Measurements from ENCODE around the gene LY86.

LY86 gene

DNA sequence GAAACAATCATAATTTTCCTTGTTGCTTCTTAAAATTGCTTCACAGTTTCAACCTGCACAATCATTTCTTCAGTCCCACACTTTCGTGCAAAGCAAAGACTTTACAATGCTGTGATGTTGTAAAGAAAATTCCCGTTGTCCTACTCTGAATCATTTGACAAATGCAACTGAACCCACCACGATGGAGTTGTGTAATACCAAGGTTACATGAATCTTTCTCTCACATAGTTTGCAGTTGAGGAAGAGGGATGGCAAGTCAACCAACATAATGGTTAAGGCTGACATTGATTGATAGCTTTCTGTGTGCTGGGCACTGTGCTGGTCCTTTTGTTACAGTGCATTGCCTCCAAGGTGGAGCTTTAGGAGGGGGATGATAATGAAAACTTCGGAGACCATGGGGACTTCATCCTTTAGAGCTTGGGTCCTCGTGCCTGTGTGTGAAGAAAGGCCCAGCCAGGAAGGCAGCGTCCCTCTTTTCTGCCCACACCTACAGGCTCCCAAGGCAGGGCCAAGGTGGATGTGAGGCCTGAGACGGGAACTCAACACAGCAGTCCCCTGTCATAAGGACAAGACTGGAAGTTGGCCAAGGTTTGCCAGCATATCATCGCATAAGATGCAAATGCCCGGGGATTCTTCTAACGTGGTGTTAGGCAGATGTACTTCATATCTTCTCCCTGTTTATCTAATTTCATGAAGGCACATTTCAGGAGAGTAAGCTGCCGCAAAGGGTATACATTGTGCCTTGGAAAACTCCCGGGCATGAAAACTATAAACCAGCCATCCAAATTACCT is 96.9 kb downstream of the LY86 start:
- no peak for DNase-seq

DNA sequence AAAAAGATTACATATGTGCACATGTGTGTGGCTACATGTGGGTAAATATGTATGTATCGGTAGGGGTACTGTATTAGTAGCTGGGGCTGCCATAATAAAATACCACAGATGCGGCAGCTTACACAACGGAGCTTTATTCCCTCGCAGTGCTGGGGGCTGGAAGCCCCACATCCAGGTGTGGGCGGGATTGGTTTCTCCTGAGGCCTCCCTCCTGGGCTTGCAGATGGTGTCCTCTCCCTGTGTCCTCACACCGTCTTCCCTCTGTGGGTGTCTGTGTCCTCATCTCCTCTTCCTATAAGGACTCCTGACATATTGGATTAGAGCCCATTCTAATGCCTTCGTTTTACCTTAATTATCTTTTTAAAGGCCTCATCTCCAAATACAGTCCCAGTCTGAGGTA is 97.7 kb downstream of the LY86 start:
- DNase-seq, result no peak

DNA sequence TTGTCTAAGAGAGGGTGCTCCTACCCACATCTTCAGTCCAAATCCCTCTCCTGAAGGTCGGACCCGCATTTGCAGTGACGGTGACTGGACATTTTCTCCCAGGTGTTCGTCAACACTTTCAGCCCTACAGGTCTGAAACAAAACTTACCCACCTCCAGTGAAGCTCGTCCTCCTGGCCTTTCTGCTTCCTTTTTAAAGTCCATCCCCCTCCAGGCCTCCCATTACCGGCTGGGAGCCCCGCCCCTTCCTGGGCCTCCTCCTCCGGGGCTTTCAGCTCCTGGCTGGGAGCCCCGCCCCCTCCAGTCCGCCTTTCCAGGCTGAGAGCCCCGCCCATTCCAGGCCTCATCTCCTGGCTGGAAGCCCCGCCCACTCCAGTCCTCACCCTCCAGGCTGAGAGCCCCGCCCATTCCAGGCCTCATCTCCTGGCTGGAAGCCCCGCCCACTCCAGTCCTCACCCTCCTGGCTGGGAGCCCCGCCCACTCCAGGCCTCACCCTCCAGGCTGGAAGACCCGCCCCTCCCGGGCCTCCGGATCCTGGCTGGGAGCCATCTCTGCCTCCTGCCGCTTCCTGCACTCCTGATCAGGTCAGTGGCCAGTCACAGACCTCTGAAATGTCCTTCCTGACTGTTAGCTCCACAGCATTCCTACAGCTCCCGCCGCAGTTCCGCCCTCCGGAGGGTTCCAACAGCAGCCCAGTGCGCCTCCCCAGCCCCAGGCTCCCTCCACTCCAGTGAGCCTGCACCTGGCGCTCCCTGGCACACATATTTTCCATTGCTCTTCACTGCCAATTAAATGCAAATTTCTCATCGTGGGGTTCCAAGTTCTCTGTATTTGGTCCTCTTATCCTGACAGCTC is 98.5 kb downstream of the LY86 start:
- peak; percentile 81 for DNase-seq

DNA sequence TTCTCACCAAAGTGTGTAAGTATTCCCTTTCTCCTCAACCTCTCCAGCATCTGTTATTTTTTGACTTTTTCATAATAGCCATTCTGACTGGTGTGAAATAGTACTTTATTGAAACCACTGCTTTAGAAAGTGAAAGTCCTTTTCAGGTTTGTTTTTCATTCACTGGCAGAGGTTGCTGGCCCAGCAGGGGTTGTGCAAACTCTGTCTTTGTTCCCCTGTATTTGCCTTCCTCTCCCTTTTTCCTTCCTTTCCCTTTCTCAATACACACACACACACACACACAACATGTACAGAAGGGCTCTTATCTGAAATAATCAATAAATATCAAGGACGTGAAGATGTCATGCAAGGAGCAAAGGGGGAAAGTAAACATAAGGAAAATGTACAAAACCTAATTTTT is 99.8 kb downstream of the LY86 start:
- DNase-seq, result no peak

DNA sequence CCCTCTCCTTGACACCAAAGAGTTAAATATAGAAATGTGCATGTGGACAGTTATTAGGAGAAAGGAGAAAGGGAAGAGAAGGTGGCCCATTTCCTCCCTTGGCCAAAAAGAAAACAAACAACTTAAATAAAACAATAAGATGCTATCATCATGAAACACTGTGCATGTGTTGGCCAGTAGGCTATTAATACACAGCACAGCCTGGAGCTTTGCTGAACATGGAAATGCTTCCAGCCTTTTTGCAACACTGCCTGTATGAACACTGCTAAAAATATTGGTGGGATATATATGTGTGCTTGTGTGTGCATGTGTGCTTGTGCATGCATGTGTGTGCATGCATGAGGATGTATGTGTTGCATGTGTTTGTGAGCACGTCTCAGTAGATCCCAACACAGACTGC is 100.4 kb downstream of the LY86 start:
- DNase-seq, result no peak

DNA sequence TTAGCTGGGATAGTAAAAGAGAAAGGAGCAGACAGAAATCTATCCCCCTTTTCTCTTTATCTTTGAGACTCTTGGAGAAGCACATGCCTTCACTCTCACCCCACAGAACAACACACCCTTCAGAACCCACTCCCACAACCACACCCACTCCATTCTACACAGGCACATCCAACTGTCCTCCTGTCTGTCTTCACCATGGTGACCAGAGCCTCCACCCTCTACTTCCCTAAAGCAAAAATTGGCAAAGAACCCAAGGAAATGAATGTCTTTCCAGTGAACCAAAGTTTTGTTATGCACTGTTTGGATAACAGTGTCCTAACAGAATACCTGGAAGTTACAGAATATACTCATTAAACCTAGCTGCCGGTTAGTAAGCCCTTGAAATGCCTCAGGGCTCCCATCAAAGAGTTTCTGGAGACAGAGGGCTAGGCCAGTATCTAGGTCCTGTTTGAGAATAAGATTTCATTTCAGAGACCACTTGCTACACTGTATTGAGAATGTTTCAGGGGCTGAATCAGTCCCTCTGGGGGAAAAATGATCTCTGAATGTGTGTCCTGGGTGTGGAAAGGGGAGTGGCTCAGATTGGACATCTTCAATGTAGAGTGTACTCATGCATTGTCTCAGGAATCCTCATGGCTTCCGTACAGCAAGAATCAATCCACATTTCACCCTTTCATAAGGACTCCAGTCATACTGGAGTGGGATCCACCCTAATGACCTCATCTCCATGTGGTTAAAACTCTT is 101.1 kb downstream of the LY86 start:
- DNase-seq, result peak; percentile 18

DNA sequence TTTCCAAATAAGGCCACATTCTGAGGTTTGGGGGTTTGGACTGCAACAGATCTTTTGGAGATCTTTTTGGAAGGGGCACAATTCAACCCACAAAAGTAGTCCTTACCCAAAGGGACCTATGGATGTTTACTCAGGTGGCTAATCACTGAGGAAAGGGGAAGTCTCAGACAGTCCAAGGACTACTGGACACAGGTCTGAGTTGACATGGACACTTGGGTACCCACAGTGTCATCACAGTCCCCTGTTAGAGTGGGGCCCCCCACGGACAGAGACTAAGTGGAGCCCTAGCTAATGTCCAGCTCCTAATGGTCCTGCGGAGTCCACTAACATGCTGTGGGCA is 101.6 kb downstream of the LY86 start:
- DNase-seq, result no peak

DNA sequence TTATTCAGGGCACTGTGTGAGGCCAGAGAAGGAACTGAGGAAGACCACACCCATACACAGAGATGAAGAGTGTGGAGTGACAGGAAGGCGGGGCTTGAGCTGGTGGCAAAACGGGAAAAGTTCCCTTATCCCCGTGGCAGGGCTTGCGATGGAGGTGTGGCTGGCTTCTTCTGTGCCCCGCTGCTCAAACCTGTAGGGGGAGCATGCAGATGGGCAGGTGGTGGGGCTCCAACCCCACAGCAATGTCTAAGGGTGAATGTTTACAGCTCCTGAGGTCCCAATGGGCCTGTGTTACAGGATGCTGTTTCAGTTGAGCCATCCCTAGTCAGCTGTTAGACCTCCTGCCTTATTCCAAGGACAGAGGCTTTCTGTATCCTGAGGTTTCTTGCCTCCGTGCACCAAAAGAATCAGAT is 105.9 kb downstream of the LY86 start:
- peak; percentile 7 for DNase-seq

DNA sequence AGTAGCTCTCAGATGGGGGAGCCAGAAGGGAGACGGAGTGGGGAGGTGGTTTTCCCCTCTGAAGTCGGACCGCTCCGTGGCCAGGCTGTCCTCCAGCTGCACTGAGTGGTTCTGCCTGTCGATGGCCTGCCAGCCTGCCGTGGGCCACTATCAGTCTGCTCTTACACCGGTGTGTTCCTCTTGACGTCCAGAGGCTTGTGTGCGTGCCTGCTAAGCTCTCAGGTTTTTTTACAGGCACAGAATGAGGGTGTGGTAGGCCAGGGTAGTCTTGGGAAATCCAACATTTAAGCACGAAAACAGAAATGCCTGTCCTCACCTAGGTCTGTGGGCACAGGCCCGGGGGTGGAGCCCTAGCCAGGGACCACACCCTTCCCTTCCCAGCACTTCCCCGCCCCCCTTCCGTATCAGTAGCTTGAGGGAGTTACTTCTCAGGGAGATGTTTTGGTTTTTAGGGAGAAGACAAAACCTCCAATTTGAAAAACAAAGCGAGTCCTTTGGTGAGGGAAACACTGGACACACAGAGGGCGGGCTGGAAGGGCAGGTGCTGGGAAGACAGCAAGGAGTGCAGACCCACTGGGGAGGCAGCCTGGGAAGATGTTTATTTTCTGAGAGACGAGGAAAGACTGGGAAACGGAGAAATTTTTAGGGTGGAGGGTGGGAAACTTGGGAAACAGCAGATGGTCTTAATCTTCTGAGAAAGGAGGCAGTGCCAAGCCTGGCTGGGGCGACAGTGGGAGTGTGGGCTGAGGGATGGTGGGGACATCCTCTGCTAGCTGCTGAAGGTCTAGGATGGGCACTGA is 106.5 kb downstream of the LY86 start:
- peak; percentile 32 for DNase-seq

DNA sequence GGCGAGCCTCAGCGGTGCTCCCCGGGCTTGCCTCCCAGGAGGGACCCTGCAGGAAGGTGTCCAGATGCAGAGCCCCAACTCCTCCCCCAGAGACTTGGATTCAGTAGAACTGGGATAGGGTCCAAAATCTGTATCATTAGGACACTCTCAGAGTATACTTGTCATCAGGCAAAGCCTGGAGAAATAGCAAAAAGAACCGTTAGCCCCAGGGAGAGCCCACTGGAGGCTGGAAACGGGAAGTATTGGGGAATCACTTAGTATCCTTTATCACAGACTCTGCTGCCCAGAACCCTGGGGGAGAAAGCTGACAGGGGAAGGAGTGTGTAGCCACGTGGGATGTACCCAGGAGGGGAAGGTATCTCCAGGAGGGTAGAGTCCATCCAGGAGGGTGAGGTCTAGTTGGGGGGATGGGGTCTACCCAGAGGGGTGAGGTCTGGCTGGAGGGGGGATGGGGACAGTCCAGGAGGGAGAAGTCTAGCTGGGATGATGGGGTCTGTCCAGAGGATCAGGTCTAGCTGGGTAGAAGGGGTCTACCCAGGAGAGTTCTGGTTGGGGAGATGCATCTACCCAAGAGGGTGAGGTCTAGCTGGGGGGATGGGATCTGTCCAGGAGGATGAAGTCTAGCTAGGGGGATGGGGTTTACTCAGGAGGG is 107.2 kb downstream of the LY86 start:
- no peak for DNase-seq

DNA sequence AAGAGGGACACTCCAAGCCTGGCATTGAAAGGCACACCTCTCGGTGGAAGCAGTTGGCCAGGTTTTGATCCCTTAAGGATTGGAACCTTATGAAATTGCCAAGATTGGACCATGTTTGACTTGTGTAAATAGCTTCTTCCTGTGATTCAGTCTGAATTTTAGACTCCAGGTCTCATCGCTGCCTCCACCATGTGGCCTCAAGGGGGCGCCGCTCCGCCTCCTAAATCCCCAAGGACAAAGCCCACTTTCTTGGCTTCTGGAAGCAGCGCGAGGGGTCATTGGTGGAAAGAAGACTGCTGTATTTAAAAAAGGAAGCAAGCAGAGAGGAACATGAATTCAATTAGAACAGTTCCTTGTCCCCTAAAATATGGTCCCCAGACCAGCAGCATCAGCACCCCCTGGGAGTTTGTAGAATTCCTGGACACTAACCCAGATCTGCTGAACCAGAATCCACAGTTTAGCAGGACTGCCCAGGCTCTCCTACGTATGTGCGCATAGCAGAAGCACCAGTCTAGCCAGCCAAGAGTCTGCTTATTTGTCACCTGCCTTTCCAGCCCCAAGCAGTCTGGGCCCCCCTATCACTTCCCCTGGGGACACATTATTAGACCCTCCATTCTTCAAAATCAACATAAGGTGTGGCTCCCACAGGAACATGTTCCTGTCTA is 108.5 kb downstream of the LY86 start:
- peak; percentile 88 for DNase-seq

DNA sequence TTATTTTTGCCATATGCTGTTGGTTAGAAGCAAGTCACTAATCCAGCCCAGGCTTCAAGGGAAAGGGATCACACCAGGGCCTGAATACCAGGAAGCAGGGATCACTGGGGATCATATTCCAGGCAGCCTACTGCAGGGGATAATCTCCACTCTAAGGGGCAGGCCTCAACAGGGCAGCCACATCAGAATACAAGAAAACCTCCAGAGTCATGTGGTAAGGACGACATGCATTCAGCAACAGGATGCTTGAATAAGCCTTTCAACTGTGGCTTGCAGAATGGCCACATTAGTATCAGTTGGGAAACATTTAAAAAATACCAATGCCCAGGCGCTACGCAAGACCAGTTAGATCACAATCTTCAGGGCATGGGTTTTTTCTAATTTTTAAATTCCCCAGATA is 109.1 kb downstream of the LY86 start:
- DNase-seq, result peak; percentile 35

DNA sequence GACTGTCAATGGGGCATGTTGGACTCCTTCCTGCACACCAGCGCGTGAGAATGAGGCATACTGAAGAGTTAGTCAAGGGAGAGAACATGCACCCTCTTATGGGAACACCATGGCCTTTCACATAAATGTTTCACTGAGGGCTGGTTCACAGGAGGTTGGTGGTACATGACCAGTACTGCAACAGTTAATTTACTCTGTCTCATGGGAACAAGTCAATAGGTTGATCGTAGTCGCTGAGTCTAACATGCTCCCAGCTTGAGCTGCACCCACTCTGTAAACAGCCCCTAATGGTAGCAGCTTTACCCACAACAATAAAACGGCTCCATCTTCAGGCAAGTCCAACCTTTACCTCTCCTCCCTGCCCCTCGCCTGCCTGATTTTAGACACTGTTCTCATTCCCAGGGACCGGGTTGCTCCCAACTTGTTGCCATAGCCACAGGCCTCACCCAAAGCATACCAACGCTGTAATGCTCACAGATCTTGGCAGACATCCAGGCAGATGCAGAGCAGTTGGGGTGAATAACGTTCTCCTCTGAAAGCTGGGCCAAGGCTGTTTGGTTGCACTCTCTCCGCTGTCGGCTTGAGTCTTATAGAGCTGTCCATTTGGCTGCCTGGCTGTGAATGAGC is 111.3 kb downstream of the LY86 start:
- peak; percentile 95 for DNase-seq

DNA sequence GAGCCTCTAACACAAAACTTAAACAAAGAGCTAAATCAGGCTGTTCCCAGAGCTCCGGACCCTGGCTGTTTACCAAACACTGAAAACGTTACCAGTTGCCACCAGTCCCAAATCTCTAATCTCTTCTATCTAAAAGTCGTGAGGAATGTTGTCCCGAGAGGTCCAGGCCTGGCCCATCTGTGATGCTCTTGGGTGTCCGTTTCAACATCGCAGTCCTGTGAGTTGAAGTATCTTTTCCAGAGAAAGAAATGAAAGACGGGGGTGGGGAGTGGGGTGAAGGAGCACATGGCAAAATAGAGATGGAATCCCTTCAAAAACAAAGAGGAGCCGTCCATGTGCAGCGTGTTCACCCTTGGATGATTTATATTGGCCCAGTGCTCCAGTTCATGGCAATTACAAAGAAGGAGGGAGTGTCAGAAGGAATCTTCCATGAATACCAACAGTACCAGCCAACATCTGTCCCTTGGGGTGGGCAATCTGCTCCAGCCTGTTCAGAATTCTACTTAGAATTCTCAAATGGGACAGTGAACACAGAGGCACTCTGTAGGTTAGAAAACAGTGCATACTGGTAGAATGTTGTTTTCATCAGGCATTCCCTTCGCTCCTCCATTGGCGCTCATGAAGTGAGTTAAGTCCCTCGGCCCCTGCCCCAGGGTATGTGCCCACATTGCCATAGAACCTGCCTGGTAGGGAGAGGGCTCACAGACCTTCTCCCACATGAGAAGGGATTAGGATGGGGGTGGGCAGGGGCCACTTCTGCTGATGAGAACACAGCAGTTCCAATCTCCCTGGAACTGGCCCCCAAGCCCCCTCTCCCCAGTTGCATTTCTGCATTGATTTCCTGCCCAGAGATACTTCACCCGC is 112.1 kb downstream of the LY86 start:
- no peak for DNase-seq

DNA sequence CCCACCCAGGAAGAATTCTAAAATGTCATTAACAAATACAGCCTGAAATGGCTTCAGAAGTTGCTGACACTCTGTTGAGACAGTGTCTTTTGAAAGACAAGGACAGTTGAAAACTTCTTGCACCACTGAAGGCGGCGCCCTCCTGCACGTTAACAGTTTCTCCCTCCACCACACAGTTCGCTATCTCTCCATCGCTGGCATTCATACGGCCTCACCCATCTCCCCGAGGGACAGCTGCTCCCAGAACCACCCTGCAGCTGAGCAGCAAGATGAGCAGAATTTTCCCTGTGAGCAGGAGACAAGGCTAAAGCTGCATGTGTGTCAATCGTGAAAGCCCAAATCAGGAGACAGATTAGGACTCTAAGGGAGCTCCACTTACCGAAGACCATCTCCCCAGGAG is 113.3 kb downstream of the LY86 start:
- no peak for DNase-seq

DNA sequence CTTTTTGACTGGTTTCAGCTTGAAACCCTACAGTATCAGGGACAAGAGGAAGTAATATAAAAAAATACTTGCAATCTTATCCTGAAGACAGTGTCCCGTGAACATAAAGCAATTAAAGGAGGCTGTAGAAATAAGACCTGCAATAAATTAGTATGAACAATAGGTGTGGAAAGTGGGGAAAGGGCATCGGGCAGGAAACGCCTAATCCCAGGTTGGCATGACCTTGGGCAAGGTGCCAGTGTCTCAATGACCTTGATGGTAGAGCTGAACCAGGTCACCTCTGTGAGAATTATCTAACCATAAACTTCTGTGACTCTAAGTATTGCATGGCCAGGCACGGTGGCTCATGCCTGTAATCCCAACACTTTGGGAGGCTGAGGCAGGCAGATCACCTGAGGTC is 115.2 kb downstream of the LY86 start:
- no peak for DNase-seq
